ENCODE results near the gene ASPDH. TPM values are rescaled to one million over a fixed set of nuclear protein-coding genes. Genes with fewer than 3 reads are reported as not detected.

ASPDH gene
- total RNA-seq (not detected), polyA plus RNA-seq (not detected)
- long read RNA-seq, donor 1 = 0 reads
- long read RNA-seq, donor 2 = 0 reads

DNA sequence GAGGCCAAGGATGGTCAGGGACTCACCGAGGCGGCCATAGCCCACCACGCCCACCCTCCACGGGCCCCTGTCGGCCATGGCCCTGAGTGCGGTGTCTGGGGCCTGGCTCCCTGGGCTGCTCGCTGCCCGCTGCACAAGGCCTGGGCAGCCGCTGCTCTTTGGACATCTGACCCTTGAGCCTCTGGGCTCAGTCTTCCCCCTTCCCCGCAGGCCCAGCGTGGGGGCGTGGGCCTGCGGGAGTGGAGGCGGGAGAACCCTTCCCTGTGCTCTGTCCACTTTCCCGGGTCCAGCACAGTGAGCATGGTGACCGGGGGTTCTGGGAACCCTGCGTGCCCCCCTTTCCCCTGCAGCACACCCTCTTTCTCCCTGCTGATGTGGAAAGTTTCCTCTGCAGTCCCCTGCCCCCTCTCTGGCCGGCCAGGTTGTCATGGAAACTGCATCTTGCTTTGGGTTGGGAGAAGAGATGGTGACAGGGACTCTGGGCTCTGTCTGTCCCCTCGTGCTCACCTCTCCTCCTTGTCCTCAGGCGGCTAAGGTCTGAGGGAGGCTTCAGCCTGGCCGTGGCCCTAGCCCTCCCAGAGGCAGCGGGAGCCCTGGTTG lies at the start of gene ASPDH:
ASPDH (minus strand) TSS at position 168 of the 600 bp plus-strand sequence; CDS start at position 78, 90 bp downstream.
- DNase-seq (no peak), ATAC-seq (no peak)
- 38 to 49% (median 48%) methylated on average over 13 to 22 of the region's 22 CpGs for WGBS, 3 donors
- Histone ChIP-seq H3K9me3 (no peaks in the 10 kb centered on the region), H3K4me1 (peaks cover 7% of the 10 kb centered on the region), H3K27ac (no peak within 1 kb of the TSS), H3K36me3 (ENCODE audit: insufficient read depth in 1 of 2, low read depth in 1 of 2) (no peaks in the 10 kb centered on the region), H3K27me3 (ENCODE audit: insufficient read depth in 3 of 3, low read length in 2 of 3) (peaks cover 0 to 23% (median 3%) of the 10 kb centered on the region in 3 donors), H3K4me3 (no peak within 1 kb of the TSS)
- intact Hi-C loops (cut with DNase I) = loop anchor here in 1 of 2 donors (5.0 kb wide), 1 partner anchor 37 kb away; the partner anchor contains the start of genes EMC10 and GARIN5A
- TF ChIP-seq, protein P1, sequence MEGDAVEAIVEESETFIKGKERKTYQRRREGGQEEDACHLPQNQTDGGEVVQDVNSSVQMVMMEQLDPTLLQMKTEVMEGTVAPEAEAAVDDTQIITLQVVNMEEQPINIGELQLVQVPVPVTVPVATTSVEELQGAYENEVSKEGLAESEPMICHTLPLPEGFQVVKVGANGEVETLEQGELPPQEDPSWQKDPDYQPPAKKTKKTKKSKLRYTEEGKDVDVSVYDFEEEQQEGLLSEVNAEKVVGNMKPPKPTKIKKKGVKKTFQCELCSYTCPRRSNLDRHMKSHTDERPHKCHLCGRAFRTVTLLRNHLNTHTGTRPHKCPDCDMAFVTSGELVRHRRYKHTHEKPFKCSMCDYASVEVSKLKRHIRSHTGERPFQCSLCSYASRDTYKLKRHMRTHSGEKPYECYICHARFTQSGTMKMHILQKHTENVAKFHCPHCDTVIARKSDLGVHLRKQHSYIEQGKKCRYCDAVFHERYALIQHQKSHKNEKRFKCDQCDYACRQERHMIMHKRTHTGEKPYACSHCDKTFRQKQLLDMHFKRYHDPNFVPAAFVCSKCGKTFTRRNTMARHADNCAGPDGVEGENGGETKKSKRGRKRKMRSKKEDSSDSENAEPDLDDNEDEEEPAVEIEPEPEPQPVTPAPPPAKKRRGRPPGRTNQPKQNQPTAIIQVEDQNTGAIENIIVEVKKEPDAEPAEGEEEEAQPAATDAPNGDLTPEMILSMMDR (IDR thresholded peaks at IDR 0.05) = no peak

DNA sequence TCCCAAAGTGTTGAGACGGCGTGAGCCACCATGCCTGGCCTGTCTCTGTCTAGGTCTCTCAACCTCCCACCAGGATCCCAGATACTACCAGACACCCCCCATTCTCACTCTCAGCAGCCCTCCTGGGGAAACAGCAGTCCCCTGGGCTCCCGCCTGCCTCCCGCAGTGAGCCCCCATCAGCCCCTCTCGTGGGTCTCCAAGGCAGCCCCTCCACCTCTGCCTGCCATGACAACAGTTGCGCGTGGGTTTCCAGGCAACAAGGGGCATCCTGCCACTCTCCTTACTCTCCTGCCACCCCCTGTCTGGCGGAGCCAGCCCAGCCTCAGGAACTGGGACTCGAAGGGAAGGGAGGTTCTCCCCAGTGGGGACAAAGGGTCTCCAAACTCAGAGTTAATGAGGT lies 49.3 kb upstream of the ASPDH start:
- ATAC-seq = no peak
- H3K27me3 ChIP-seq (ENCODE audit: insufficient read depth in 3 of 3, low read length in 2 of 3) = peaks cover 0 to 77% (median 20%) of the 10 kb centered on the region in 3 donors

DNA sequence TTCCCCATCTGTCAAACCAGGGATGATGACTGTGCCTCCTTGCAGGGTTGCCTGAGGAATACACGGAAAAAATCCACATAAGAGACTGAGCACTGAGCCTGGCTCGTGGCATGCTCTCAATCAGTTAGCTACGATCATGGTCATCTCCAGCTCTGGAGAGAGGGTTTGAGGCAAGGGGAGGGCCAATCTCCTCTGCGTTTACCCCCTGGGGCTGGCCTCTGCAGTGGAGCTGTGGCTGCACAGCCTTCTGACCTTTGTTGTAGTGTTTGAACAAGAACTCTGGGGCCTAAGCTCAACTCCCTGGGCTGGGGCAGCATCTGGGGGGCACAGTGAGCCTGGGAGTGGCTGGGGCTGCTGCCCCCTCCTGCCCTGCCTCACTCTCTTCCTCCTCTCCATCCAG lies 48.6 kb upstream of the ASPDH start:
- DNase-seq = no peak
- Histone ChIP-seq H3K9me3 (no peaks in the 10 kb centered on the region), H3K4me3 (no peak overlapping the region), H3K4me1 (no peaks in the 10 kb centered on the region), H3K27me3 (ENCODE audit: insufficient read depth in 3 of 3, low read length in 2 of 3) (peaks cover 0 to 75% (median 20%) of the 10 kb centered on the region in 3 donors), H3K27ac (no peak overlapping the region), H3K36me3 (ENCODE audit: insufficient read depth in 1 of 2, low read depth in 1 of 2) (no peaks in the 10 kb centered on the region)
- TF ChIP-seq, protein P1 (IDR thresholded peaks at IDR 0.05) = no peak
- intact Hi-C loops (cut with DNase I) = no loop called here
- ATAC-seq = no peak
- WGBS, 3 donors = 40 to 55% (median 45%) methylated on average over 4 of the region's 4 CpGs

More for the DNA sequence above, 49.3 kb upstream of the ASPDH start:
- no peaks in the 10 kb centered on the region for H3K4me1 ChIP-seq
- H3K9me3 ChIP-seq = no peaks in the 10 kb centered on the region
- 72 to 77% (median 73%) methylated on average over 9 of the region's 9 CpGs for WGBS, 3 donors
- no peak overlapping the region for H3K4me3 ChIP-seq
- intact Hi-C loops (cut with DNase I) = no loop called here
- H3K27ac ChIP-seq = no peak overlapping the region
- DNase-seq = no peak
- H3K36me3 ChIP-seq (ENCODE audit: insufficient read depth in 1 of 2, low read depth in 1 of 2) = no peaks in the 10 kb centered on the region
- TF ChIP-seq, protein P1 (IDR thresholded peaks at IDR 0.05) = no peak

DNA sequence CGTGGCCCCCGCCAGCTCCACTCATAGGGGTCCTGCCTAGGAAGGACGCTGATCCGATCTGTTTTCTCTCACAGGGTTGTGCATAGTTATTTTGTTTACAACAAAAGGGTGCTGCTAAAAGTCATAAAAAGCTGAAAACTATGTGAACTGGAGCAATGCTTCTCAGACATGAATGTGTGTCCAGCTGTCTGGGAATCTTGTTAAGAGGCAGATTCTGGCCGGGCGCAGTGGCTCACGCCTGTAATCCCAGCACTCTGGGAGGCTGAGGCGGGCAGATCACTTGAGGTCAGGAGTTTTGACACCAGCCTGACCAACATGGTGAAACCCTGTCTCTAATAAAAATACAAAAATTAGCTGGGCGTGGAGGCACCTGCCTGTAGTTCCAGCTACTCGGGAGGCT lies 45.9 kb upstream of the ASPDH start:
- intact Hi-C loops (cut with DNase I) = loop anchor here (5.0 to 10.0 kb wide), 2 partner anchors 192 to 195 kb away; partner anchors contain the start of gene NAPSA (in 2 of the 2)
- no peak overlapping the region for H3K4me3 ChIP-seq
- H3K4me1 ChIP-seq = peaks cover 4% of the 10 kb centered on the region
- no peak overlapping the region for H3K27ac ChIP-seq
- no peak for DNase-seq
- no peaks in the 10 kb centered on the region for H3K9me3 ChIP-seq
- peaks cover 0 to 74% (median 12%) of the 10 kb centered on the region in 3 donors for H3K27me3 ChIP-seq (ENCODE audit: insufficient read depth in 3 of 3, low read length in 2 of 3)
- TF ChIP-seq, protein P1 (IDR thresholded peaks at IDR 0.05) = no peak
- H3K36me3 ChIP-seq (ENCODE audit: insufficient read depth in 1 of 2, low read depth in 1 of 2) = no peaks in the 10 kb centered on the region
- no peak for ATAC-seq
- WGBS, 3 donors = 36 to 63% (median 42%) methylated on average over 10 of the region's 10 CpGs
